ENCODE data around the gene STX10. TPM values are rescaled to one million over a fixed set of nuclear protein-coding genes. Genes with fewer than 3 reads are reported as not detected.
"Not testable (repeated sequence)": the region's sequence is repeated elsewhere in the genome, so short reads cannot be mapped to it uniquely, and the experiment has no call there.

STX10 gene
- total and polyA plus RNA-seq, 7 donors: 18.5 to 63.3 (median 20.4) TPM

DNA sequence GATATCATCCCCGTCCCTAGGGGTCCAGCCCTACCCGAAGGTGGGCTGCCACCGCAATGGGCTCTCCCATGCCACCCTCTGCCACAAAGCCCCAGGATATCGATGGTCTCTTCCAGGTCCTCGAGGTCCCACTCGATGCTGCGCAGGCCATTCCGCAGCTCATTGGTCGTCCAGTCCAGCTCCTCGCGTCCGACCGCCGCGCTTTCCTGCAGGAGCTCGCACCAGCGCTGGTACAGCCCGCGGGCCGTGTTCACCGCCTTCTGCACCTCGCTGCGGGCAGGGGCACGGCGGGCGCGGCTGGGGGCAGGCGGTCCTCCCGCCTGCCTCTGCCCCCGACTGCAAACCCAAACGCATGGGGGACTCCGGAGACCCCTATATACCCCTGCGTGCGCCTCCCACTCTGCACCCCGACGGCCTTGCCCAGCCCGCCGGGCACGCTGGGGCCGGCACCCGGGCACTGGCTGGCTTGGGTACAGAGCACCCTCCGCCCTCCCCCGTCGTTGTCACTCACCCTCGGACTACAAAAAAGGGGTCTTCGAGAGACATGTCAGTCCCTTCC lies 468 bp downstream of the STX10 start:
- peak; percentile 62 to 73 for DNase-seq
- peak; percentile 3 to 23 (median 10) for ATAC-seq
- 0 to 1% (median 1%) methylated on average over 41 to 46 of the region's 46 CpGs for WGBS, 3 donors
- Histone ChIP-seq H3K9me3 (no peaks in the 10 kb centered on the region), H3K27ac (peak overlapping the region; percentile 96), H3K36me3 (ENCODE audit: insufficient read depth in 1 of 2, low read depth in 1 of 2) (peaks cover 0 to 19% of the 10 kb centered on the region in 2 donors), H3K27me3 (ENCODE audit: insufficient read depth in 3 of 3, low read length in 2 of 3) (no peaks in the 10 kb centered on the region), H3K4me1 (peaks cover 17% of the 10 kb centered on the region), H3K4me3 (peak overlapping the region; percentile 93)
- intact Hi-C loops (cut with DNase I): loop anchor here (1.0 to 5.0 kb wide), 4 partner anchors 31 to 1413 kb away; partner anchors contain the start of gene NACC1 (in 2 of the 2)
- TF ChIP-seq, protein P1, sequence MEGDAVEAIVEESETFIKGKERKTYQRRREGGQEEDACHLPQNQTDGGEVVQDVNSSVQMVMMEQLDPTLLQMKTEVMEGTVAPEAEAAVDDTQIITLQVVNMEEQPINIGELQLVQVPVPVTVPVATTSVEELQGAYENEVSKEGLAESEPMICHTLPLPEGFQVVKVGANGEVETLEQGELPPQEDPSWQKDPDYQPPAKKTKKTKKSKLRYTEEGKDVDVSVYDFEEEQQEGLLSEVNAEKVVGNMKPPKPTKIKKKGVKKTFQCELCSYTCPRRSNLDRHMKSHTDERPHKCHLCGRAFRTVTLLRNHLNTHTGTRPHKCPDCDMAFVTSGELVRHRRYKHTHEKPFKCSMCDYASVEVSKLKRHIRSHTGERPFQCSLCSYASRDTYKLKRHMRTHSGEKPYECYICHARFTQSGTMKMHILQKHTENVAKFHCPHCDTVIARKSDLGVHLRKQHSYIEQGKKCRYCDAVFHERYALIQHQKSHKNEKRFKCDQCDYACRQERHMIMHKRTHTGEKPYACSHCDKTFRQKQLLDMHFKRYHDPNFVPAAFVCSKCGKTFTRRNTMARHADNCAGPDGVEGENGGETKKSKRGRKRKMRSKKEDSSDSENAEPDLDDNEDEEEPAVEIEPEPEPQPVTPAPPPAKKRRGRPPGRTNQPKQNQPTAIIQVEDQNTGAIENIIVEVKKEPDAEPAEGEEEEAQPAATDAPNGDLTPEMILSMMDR (IDR thresholded peaks at IDR 0.05): no peak

DNA sequence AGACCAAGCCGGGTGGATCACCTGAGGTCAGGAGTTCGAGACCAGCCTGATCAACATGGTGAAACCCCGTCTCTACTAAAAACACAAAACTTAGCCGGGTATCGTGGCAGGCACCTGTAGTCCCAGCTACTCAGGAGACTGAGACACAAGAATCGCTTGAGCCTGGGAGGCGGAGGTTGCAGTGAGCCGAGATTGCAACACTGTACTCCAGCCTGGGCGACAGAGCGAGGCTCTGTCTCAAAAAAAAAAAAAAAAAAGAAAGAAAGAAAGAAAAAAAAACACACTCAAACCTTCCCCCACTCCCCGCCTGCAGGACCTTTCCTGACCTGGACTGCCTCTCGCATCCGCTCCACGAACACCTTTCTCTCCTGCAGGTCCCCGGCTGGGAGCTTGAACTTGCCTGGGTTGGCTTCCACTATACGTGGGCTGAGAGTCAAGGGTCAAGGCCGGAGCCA lies 975 bp downstream of the STX10 start:
- not testable (repeated sequence) for ATAC-seq; H3K9me3 ChIP-seq; H3K27me3 ChIP-seq (ENCODE audit: insufficient read depth in 3 of 3, low read length in 2 of 3); DNase-seq
- Histone ChIP-seq H3K4me3 (peak overlapping the region; percentile 93), H3K27ac (peak overlapping the region; percentile 96), H3K36me3 (ENCODE audit: insufficient read depth in 1 of 2, low read depth in 1 of 2) (peaks cover 0 to 24% of the 10 kb centered on the region in 2 donors), H3K4me1 (peaks cover 17% of the 10 kb centered on the region)
- intact Hi-C loops (cut with DNase I): loop anchor here in 1 of 2 donors (2.0 kb wide), 1 partner anchor 30 kb away; the partner anchor contains the start of gene NACC1
- 44 to 49% (median 47%) methylated on average over 16 to 17 of the region's 17 CpGs for WGBS, 3 donors

DNA sequence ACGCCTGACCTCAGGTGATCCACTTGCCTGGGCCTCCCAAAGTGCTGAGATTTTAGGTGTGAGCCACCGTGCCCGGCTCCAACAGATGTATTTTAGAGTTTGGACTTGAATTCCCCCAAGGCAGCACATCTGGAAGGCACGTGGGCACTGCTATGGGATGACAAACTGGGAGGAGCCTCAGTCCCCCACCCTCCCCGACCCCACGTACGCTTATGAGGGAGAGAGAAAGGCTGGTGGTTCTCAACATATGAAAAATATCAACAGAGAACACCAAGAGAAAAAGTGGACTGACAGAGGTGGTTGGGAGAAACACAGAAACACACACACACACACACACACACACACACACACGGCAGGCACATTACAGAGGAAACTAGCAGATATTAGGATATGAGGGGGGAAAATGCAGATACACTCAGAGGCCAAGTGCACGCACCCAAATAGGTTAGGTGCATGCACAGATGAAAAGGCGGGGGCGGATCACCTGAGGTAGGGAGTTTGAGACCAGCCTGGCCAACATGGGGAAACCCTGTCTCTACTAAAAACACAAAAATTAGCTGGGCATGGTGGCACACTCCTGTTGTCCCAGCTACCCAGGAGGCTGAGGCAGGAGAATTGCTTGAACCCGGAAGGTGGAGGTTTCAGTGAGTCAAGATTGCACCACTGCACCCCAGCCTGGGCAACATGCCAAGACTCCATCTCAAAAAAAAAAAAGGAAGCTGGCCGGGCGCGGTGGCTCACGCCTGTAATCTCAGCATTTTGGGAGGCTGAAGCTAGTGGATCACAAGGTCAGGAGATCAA lies 3.2 kb downstream of the STX10 start:
- ATAC-seq: no peak

DNA sequence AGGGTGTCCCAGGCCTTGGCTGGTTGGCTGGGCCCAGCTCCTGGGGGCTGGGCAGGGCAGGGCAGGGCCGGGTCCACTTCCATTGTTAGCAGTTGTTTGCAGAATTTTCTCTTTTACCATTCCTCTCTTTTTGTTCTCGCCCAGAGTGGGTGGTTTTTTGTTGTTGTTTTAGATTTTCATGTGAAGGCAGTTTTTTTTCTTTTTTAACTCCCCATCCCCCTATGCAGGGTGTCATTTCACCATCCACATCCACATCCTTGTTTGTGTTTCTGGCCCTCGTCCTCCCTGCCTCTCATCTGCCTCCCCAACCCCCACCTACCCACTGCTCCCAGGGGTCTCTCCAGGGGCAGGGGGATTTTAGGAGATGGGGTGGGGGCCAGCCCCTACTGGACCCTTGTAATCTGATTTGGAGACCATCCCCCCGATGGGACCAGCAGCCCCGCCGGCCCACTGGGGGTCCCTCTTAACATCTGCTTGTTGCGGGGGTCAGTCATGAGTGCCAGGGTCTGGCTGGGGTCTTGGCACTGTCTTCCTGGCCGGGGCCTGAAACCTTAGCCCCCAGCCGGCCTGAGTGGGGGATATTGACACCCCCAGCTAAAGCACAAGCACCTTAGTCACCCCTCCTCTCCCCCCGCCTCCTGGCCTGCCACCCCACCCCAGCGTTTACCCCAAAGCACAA lies 10.4 kb downstream of the STX10 start:
- TF ChIP-seq, protein P1 (IDR thresholded peaks at IDR 0.05): no peak
- WGBS, 3 donors: 71 to 79% (median 75%) methylated on average over 11 of the region's 11 CpGs

More for the DNA sequence above, 3.2 kb downstream of the STX10 start:
- no peaks in the 10 kb centered on the region for H3K9me3 ChIP-seq
- intact Hi-C loops (cut with DNase I): no loop called here
- H3K36me3 ChIP-seq (ENCODE audit: insufficient read depth in 1 of 2, low read depth in 1 of 2): peaks cover 0 to 39% of the 10 kb centered on the region in 2 donors
- H3K4me1 ChIP-seq: peaks cover 19% of the 10 kb centered on the region
- peak in 1 of 2 donors; percentile 67 for DNase-seq
- WGBS, 3 donors: 61 to 69% (median 67%) methylated on average over 15 to 16 of the region's 16 CpGs
- no peaks in the 10 kb centered on the region for H3K27me3 ChIP-seq (ENCODE audit: insufficient read depth in 3 of 3, low read length in 2 of 3)
- TF ChIP-seq, protein P1 (IDR thresholded peaks at IDR 0.05): no peak
- no peak overlapping the region for H3K27ac ChIP-seq
- no peak overlapping the region for H3K4me3 ChIP-seq

DNA sequence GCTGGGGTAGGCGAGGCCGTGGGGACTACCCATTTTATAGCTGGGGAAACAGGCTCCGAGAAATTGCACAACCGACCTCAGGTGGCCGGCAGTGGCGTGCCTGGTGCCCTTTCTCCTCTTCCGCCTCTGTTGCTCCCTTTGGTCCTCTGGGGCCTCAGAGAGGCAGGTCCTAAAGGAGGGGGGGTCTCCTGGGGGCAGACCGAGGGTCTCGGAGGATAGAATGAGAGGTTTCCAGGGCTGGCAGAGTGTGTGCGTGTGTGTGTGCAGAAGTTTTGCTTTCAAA lies 11.3 kb downstream of the STX10 start:
- Histone ChIP-seq H3K27ac (no peak overlapping the region), H3K36me3 (ENCODE audit: insufficient read depth in 1 of 2, low read depth in 1 of 2) (peaks cover 0 to 55% of the 10 kb centered on the region in 2 donors), H3K4me3 (no peak overlapping the region), H3K9me3 (no peaks in the 10 kb centered on the region), H3K27me3 (ENCODE audit: insufficient read depth in 3 of 3, low read length in 2 of 3) (no peaks in the 10 kb centered on the region), H3K4me1 (peaks cover 4% of the 10 kb centered on the region)
- DNase-seq (no peak), ATAC-seq (no peak)
- WGBS, 3 donors: 79 to 88% (median 81%) methylated on average over 10 of the region's 10 CpGs
- TF ChIP-seq, protein P1 (IDR thresholded peaks at IDR 0.05): no peak
- intact Hi-C loops (cut with DNase I): no loop called here

More for the DNA sequence above, 10.4 kb downstream of the STX10 start:
- peaks cover 4% of the 10 kb centered on the region for H3K4me1 ChIP-seq
- H3K4me3 ChIP-seq: no peak overlapping the region
- H3K27me3 ChIP-seq (ENCODE audit: insufficient read depth in 3 of 3, low read length in 2 of 3): no peaks in the 10 kb centered on the region
- peaks cover 0 to 64% of the 10 kb centered on the region in 2 donors for H3K36me3 ChIP-seq (ENCODE audit: insufficient read depth in 1 of 2, low read depth in 1 of 2)
- intact Hi-C loops (cut with DNase I): no loop called here
- no peaks in the 10 kb centered on the region for H3K9me3 ChIP-seq
- DNase-seq (no peak), ATAC-seq (no peak)
- H3K27ac ChIP-seq: no peak overlapping the region
